CD4-positive, alpha-beta T cell treated with Interleukin-6 at 100 ng/mL for 8 hours (primary cell): ENCODE measurements around the gene MYBL2.
A peak's percentile ranks its signal among the peaks of the same experiment; 100 is the strongest.

Experiments used
- DNase-seq: peaks from one replicate; pipeline ENCODE4 v3.0.0-alpha.2; 2020; ENCODE audit warnings: mixed read lengths, low spot score

Gene MYBL2

DNA sequence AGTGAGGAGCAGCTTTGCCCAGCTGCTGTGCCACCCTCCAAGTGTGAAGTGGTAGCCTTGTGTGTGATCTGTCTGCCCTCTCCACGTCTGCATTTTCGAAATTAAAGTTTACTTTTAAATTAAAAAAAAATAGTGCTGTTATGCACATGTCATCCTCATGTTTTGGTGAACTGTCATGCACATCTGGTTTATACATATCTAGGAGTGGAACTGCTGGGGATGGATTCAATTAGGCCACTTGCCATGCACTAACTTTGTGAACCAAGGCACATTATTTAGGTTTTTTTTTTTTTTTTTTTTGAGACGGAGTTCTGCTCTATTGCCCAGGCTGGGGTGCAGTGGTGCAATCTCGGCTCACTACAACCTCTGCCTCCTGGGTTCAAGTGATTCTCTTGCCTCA is 56.3 kb downstream of the MYBL2 start:
- no peak for DNase-seq

DNA sequence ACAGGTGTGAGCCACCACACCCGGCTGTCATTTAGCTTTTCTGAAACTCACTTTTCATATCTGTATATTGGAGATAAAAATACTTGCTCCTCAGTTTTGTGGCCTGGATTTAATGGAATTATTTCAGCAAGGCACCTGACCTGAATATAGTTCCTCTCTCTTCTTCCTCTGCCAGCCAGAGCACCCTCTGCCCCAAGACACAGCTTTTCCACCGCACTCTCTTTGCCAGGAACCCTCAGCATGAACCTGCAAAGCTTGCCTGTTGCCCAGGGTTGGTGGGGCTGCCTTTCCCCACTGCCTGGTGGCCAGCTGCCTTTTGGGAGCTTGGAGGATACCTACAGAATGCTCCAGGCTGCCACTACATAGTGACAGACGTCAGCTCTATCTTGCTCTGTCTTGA is 56.8 kb downstream of the MYBL2 start:
- no peak for DNase-seq

- no peak for DNase-seq
These were observed 57.5 kb downstream of the MYBL2 start for GRCh38 chr20:43724383-43724782.

- DNase-seq, result no peak
These were observed 58.8 kb downstream of the MYBL2 start for GRCh38 chr20:43725666-43726065.

DNA sequence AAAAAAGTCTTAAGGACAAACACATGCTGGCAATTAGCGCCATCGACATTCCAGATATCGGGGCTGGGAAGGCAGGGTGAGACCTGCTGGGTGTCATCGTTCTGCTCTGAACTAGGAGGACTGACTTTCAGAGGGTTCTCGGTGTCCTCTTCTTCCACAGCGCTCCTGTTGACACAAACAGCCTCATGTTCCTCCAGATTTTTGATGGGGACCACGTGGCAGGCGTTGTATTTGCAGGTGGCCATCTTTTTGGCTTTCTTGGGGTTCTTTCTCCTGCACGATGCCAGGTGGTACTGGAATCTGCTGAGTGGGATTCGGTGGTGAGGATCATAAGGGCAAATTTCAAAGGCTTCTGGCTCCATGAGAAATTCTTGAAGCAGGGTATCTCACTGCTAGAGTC is 59.4 kb downstream of the MYBL2 start:
- DNase-seq, result no peak

DNA sequence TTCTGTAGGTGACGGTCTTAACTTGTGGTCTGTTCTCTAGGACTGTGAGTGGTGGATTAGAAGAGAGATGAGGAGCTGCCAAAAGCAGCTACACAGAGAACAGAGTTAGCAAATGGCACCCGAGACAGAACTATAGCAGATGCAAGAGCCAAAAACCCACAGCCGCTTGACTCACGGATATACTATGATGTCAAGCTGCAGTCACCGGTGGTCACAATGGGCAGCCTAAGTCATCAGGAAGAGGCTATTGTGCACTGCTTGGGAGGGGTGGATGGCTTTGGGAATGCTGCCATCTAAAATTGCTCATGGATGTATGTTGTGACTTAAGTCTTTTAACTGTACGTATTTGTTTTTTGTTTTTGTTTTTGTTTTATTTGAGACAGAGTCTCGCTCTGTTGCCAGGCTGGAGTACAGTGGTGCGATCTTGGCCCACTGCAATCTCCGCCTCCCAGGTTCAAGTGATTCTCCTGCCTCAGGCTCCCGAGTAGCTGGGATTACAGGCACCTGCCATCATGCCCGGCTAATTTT is 60.0 kb downstream of the MYBL2 start, which contains the start of gene GTSF1L:
Gene GTSF1L, minus strand, starts transcription at position 192 of the 528 bp plus-strand sequence. CDS start 308 bp downstream, outside the sequence.
- DNase-seq, result no peak

GRCh38 chr20:43727980-43728590 is 61.2 kb downstream of the MYBL2 start:
- peak; percentile 48 for DNase-seq

DNA sequence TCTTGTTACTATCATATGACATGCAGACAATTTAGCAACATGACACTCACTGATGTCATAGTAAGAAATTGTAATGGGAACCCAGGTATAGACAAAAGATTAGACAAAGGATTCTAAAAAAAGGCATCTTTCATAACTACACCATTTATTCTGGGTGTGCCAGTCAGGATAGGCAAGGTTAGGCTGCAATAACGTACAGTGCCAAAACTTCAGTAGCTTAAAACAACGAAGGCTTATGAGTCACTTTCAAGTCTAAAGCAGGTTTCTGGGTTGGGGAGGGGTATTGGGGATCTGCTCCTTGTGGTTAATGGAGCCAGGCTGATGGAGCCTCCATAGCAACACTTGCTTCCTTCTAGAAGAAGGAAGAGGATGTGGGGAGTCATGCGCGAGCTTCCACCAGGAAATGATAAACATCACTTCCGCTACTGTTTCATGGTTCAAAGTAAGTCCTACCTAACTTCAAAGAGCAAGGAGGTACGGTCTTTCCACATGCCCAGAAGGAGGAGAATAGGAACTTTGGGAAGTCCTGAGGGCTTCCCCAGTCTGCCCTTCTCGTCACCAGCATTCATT is 61.9 kb downstream of the MYBL2 start:
- peak; percentile 14 for DNase-seq

DNA sequence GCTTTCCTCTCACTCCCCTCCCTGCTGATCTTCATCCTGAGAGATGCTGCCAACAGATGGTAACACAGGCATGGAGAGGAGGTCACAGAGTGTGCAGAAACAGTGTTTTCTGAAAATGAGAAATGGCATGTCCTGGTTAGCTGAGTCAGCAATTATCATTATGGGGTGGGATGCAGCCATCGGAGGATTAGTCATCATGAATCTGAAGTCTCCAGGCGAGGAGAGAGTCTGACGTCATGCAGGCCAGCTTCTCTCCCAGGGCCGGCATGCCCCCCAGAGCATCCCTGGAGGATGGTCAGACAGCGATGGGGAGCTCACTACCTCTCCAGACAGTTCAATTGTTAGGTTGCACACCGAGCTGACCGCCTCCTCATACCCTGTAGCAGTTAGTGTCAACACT is 64.6 kb downstream of the MYBL2 start:
- no peak for DNase-seq

DNA sequence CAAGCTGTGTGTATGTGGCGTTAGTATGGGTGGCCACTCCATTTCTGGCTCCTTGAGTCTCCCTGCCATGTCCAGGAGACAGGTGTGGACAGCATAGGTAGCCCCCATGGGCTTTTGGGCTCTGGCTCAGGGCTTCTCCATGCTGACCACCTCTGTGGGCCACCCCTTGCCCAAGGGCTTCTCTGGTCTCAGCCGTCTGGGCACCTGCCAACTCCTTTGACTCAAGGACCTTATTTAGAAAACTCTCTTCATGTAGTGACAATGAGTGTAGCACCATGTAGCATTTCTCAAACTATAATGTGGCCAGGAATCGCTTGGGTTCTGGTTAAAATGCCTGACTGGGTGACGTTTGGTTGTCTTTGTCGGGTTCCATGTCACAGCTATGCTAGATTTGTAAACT is 65.0 kb downstream of the MYBL2 start:
- DNase-seq, result no peak

GRCh38 chr20:43736588-43737158 is 69.8 kb downstream of the MYBL2 start:
- DNase-seq, result no peak

GRCh38 chr20:43737925-43738324 is 71.0 kb downstream of the MYBL2 start:
- no peak for DNase-seq

DNA sequence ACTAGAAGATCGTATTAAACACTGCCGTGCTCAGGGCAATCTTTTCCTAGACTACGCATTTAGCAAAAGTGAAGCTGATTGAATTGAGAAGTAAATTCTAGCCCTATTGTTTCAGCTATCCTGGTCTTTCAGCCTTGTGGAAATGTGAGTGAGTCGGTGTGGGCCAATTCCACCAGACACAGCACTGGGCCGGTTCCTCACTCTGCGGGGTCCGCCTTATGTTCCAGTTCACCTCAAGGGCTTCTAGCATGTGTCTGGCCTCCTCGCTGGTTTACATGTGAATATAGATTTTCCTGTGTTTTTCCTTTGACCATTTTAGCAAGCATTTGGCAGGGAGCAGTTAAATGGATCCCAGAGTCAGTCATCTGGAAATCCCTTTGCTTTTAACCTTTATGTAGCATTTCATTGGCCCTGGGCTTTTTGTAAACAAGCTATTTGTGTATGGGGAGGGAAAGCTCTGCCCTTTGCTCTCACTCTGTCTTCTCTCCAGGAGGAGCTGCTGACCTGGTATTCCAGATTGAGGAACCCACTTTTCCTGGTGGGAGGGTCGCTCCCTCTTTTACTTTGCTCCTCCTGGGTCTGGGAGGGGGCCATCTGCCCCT is 72.3 kb downstream of the MYBL2 start:
- no peak for DNase-seq

DNA sequence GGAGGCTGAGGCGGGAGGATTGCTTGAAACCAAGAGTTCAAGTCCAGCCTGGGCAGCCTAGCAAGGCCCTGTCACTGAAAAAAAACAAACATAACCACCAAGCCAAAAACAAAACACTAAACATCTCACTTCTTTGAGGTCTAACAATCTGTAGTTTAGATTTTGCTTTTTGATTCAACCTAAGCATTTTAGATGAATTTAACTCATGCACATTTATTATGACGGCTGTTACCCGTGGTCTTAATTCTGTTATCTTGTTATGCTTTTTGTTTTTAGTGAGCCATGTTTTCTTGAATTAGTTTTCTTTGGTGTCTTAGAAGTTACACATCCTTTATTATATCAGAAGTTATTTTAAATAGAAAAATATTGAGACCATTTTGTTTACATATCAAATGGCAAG is 73.7 kb downstream of the MYBL2 start:
- no peak for DNase-seq

DNA sequence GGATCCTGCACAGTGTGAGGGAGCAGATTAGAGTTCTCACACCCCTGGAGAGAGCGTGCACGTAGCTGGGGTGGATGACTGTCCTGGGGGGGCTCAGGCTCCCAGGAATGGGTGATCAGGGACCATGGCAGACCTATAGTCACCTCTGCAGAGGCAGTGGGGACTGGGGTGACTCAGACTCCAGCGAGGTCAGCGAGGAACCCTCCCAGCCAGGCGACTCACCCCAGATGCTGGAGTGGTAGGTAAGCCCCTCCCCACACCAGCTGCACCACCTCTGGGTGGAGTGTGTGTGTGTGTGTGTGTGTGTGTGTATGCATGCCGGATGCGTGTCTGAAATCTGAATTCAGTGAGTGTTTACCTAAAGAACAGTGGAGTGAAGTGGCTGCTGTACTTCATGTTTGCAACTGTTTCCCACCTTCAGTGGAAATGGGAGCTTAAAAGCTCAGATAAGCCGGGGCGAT is 77.3 kb downstream of the MYBL2 start:
- no peak for DNase-seq

GRCh38 chr20:43744966-43745730 is 78.2 kb downstream of the MYBL2 start:
- DNase-seq, result no peak

GRCh38 chr20:43746344-43747137 is 79.6 kb downstream of the MYBL2 start:
- DNase-seq, result no peak

GRCh38 chr20:43748274-43748673 is 81.4 kb downstream of the MYBL2 start:
- no peak for DNase-seq

DNA sequence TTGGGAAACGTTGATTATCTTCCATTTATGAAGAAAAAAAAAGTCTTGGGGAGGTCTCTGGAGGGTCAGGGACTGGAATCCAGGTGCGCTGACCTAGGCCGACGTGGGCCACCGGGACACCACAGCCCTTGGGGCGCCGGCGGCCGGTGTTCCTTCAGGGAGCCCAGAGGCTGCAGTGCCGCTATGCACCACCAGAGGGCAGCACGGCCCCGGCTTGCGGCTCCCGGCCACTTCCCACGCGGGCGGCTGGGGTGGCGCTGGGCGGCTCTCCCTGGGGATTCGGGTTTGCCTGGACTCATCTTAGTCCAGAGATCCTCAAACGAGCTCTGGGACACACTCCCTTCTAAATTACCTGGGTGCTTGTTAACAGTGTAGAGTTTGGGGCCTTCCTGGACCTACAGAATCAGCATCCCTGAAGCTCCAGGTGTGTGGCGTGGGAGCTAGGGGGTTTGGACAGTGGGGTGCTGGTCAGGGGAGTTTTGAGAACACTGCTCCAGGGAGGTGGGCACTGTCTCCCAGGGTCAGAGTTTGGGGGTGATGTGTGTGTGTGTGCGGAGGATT is 82.9 kb downstream of the MYBL2 start:
- peak; percentile 66 for DNase-seq

GRCh38 chr20:43750774-43751166 is 83.9 kb downstream of the MYBL2 start:
- no peak for DNase-seq
